ENCODE data around the gene PDGFRA. TPM values are rescaled to one million over a fixed set of nuclear protein-coding genes. Genes with fewer than 3 reads are reported as not detected.

The PDGFRA gene
- 64.0 TPM for total RNA-seq

GRCh38 chr4:54228961-54229501, at the start of gene PDGFRA:
Gene PDGFRA (plus strand): TSS chr4:54229293. CDS start chr4:54258769, 29,476 bp downstream.
- no peak for FAIRE-seq
- peak in 1 of 2 donors; percentile 35 for DNase-seq (ENCODE audit: low spot score in 2 of 2)

GRCh38 chr4:54184581-54184980, 44.5 kb upstream of the PDGFRA start:
- no peak for FAIRE-seq
- DNase-seq (ENCODE audit: low spot score in 2 of 2), result no peak

GRCh38 chr4:54185044-54185780, 43.9 kb upstream of the PDGFRA start:
- no peak for FAIRE-seq
- DNase-seq (ENCODE audit: low spot score in 2 of 2), result no peak

GRCh38 chr4:54185866-54186265, 43.2 kb upstream of the PDGFRA start:
- FAIRE-seq (no peak), DNase-seq (ENCODE audit: low spot score in 2 of 2) (no peak)

GRCh38 chr4:54186371-54186770, 42.7 kb upstream of the PDGFRA start:
- FAIRE-seq, result no peak
- DNase-seq (ENCODE audit: low spot score in 2 of 2), result no peak

GRCh38 chr4:54187148-54187547, 41.9 kb upstream of the PDGFRA start:
- DNase-seq (ENCODE audit: low spot score in 2 of 2) (no peak), FAIRE-seq (no peak)

GRCh38 chr4:54189140-54189539, 40.0 kb upstream of the PDGFRA start:
- DNase-seq (ENCODE audit: low spot score in 2 of 2) (no peak), FAIRE-seq (no peak)

- no peak for FAIRE-seq
Measured at GRCh38 chr4:54192811-54193210, 36.3 kb upstream of the PDGFRA start.

GRCh38 chr4:54197926-54198325, 31.2 kb upstream of the PDGFRA start:
- FAIRE-seq (no peak), DNase-seq (ENCODE audit: low spot score in 2 of 2) (no peak)

More at GRCh38 chr4:54192811-54193210, 36.3 kb upstream of the PDGFRA start:
- DNase-seq (ENCODE audit: low spot score in 2 of 2), result no peak

- no peak for DNase-seq (ENCODE audit: low spot score in 2 of 2)
- FAIRE-seq, result no peak
Measured at GRCh38 chr4:54199919-54200318, 29.2 kb upstream of the PDGFRA start.

GRCh38 chr4:54209617-54210016, 19.5 kb upstream of the PDGFRA start:
- DNase-seq (ENCODE audit: low spot score in 2 of 2) (no peak), FAIRE-seq (no peak)

- DNase-seq (ENCODE audit: low spot score in 2 of 2), result no peak
- no peak for FAIRE-seq
Measured at GRCh38 chr4:54213001-54213400, 16.1 kb upstream of the PDGFRA start.

GRCh38 chr4:54213761-54214160, 15.3 kb upstream of the PDGFRA start:
- no peak for DNase-seq (ENCODE audit: low spot score in 2 of 2)
- no peak for FAIRE-seq

- DNase-seq (ENCODE audit: low spot score in 2 of 2), result no peak
- no peak for FAIRE-seq
Measured at GRCh38 chr4:54215379-54216077, 13.6 kb upstream of the PDGFRA start.

- no peak for FAIRE-seq
Measured at GRCh38 chr4:54217642-54218495, 11.2 kb upstream of the PDGFRA start.

GRCh38 chr4:54218736-54219135, 10.4 kb upstream of the PDGFRA start:
- no peak for FAIRE-seq

More at GRCh38 chr4:54217642-54218495, 11.2 kb upstream of the PDGFRA start:
- DNase-seq (ENCODE audit: low spot score in 2 of 2), result peak; percentile 54 to 75

GRCh38 chr4:54224996-54225597, 4.0 kb upstream of the PDGFRA start:
- FAIRE-seq (no peak), DNase-seq (ENCODE audit: low spot score in 2 of 2) (no peak)

More at GRCh38 chr4:54218736-54219135, 10.4 kb upstream of the PDGFRA start:
- no peak for DNase-seq (ENCODE audit: low spot score in 2 of 2)

- DNase-seq (ENCODE audit: low spot score in 2 of 2) (no peak), FAIRE-seq (no peak)
Measured at GRCh38 chr4:54225598-54226403, 3.3 kb upstream of the PDGFRA start.

All from frontal cortex (tissue), 4 donors.